OCI-LY7 (cell line): ENCODE measurements around the gene SCUBE2. TPM values are rescaled to one million over a fixed set of nuclear protein-coding genes. Genes with fewer than 3 reads are reported as not detected.

Source experiments
- BruUV-seq: library from RNA; stranded (reverse); fragments of 400-500 nt; replicated peaks from 2 replicates; lab custom pipeline; 2021; lab: Mats Ljungman, UMichigan
- CTCF ChIA-PET: fragments of 300-600 bp; sonication (Branson Sonifier 250); formaldehyde crosslinking; loops from one replicate; lab custom pipeline; 2022; ENCODE audit warnings: antibody characterized with exemption; ENCODE audit not compliant: unreplicated experiment; lab: Charles Lee
- POLR2A ChIA-PET: fragments of 300-600 bp; sonication (Branson Sonifier 250); formaldehyde crosslinking; loops from one replicate; lab custom pipeline; 2022; ENCODE audit warnings: antibody characterized with exemption; lab: Charles Lee
- DNase-seq: peaks from one replicate; pipeline ENCODE4 v3.0.0-alpha.2; 2015; ENCODE audit warnings: low spot score
- H2AFZ ChIP-seq: fragments of 200-600 bp; sonication (generic), shearing (Covaris generic); 2 replicates; pipeline ENCODE4 v1.6.1; 2014; ENCODE audit warnings: mild to moderate bottlenecking, antibody characterized with exemption, low read length, moderate library complexity
- H3K27ac ChIP-seq: fragments of 200-600 bp; sonication (generic); 2 replicates; pipeline ENCODE4 v1.5.1; 2014; ENCODE audit warnings: mixed run types, low read depth, mild to moderate bottlenecking, moderate library complexity, low read length, inconsistent platforms; ENCODE audit not compliant: poor library complexity, severe bottlenecking
- H3K36me3 ChIP-seq: fragments of 200-600 bp; sonication (generic); 2 replicates; pipeline ENCODE4 v1.6.1; 2014; ENCODE audit warnings: mild to moderate bottlenecking, antibody characterized with exemption, low read length, moderate library complexity, mixed read lengths; ENCODE audit not compliant: insufficient read depth
- H3K4me1 ChIP-seq: fragments of 200-600 bp; sonication (generic); 2 replicates; pipeline ENCODE4 v1.5.1; 2014; ENCODE audit warnings: mild to moderate bottlenecking, low read length; ENCODE audit not compliant: insufficient read depth, poor library complexity, severe bottlenecking
- H3K4me2 ChIP-seq: fragments of 200-600 bp; sonication (generic); 2 replicates; pipeline ENCODE4 v1.6.1; 2014; ENCODE audit warnings: mild to moderate bottlenecking, low read length
- H3K4me3 ChIP-seq: fragments of 200-600 bp; sonication (generic); 2 replicates; pipeline ENCODE4 v1.5.1; 2014; ENCODE audit warnings: mild to moderate bottlenecking, low read depth, low read length; ENCODE audit not compliant: poor library complexity, severe bottlenecking
- H3K79me2 ChIP-seq: fragments of 200-600 bp; sonication (generic); 2 replicates; pipeline ENCODE4 v1.6.1; 2016; ENCODE audit warnings: low read depth, mild to moderate bottlenecking, low read length, moderate library complexity, mixed read lengths; ENCODE audit not compliant: insufficient read depth
- H3K9me2 ChIP-seq: fragments of 200-600 bp; sonication (generic); 2 replicates; pipeline ENCODE4 v1.6.1; 2016; ENCODE audit warnings: mild to moderate bottlenecking, low read length, mixed read lengths; ENCODE audit not compliant: insufficient read depth
- H3K9me3 ChIP-seq: fragments of 200-600 bp; sonication (generic); 2 replicates; pipeline ENCODE4 v1.6.1; 2014; ENCODE audit warnings: mild to moderate bottlenecking, mixed run types, low read length, mixed read lengths
- H4K20me1 ChIP-seq: fragments of 200-600 bp; sonication (generic); 2 replicates; pipeline ENCODE4 v1.6.1; 2014; ENCODE audit warnings: mild to moderate bottlenecking, antibody characterized with exemption, low read length, moderate library complexity, mixed read lengths; ENCODE audit not compliant: insufficient read depth
- CTCF ChIP-seq: fragments of 200-600 bp; sonication (generic); conservative IDR thresholded peaks from 2 replicates; pipeline ENCODE4 v1.5.1; 2014; ENCODE audit warnings: mild to moderate bottlenecking, antibody characterized with exemption, low read length, moderate library complexity, mixed read lengths
- EZH2phosphoT487 ChIP-seq: fragments of 200-600 bp; sonication (generic); IDR thresholded peaks from 2 replicates; pipeline ENCODE4 v1.6.1; 2018; ENCODE audit warnings: low read depth, borderline replicate concordance, mild to moderate bottlenecking, mixed run types, antibody characterized with exemption, low read length, moderate library complexity, mixed read lengths
- intact Hi-C: fragments of 100-400 bp; cut with micrococcal nuclease; formaldehyde crosslinking; loops from one replicate; pipeline ENCODE4 v1.10.0; 2022; ENCODE audit not compliant: unreplicated experiment
- total RNA-seq, 2 experiments: library from RNA; depleted of rRNA in 1 of 2; stranded (reverse); fragments of >200 nt in 1 of 2; shearing (Covaris generic) in 1 of 2; gene quantifications; 2 replicates each; pipeline ENCODE4 v1.2.3, GENCODE V29; 2014 to 2022

SCUBE2 gene
- total RNA-seq, 2 experiments from 2014 or later: not detected

GRCh38 chr11:9074338-9075029, 16.9 kb downstream of the SCUBE2 start:
- no peaks in the 10 kb centered on the region for H3K9me3 ChIP-seq
- H3K36me3 ChIP-seq: no peaks in the 10 kb centered on the region
- ChIA-PET CTCF (no interaction called here), POLR2A (no interaction called here)
- no peak for TF ChIP-seq EZH2phosphoT487
- TF ChIP-seq CTCF: no peak
- no peaks in the 10 kb centered on the region for H3K4me1 ChIP-seq
- intact Hi-C loops: no loop called here
- no peak overlapping the region for H2AFZ ChIP-seq
- H4K20me1 ChIP-seq: no peaks in the 10 kb centered on the region
- H3K79me2 ChIP-seq: no peaks in the 10 kb centered on the region
- H3K4me3 ChIP-seq: no peak overlapping the region
- no peak overlapping the region for H3K27ac ChIP-seq
- no peak overlapping the region for H3K4me2 ChIP-seq
- no peaks in the 10 kb centered on the region for H3K9me2 ChIP-seq
- DNase-seq: no peak
- BruUV-seq: no TSS peak

DNA sequence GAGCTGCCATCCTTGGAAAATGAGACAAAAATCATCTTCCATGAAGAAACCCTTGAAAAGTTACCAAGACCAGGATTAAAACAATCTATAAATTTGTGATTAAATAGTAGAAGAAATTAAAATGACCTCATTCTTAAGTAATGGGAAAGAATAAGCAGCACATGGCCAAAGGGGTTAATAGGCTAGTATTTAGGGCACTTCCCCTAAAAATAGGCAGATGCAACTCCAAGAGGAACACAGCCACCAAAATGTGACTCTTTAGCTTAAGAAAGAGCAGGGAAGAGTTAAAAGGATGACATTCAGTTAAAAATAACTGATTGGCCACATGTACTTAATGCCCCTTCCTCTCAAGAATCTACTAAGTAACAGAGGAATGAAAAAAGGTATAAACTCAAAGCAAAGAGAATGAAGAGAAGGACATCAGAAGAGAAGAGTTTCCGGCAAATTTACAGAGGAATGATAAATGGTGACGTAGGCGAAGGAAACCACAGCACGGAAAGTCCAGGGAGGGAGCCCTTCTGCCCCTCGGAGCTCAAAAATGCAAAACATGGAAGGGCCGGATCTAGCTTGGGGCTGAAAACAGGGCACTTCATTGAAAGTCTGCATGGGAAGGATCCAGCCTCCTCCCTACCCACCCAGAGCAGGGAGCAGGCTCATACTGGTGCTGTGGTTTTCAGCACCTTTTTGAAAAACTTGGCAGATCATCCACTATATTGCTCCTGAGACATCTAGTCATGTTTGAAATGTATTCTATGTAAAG, 17.8 kb downstream of the SCUBE2 start:
- TF ChIP-seq CTCF (no peak), EZH2phosphoT487 (no peak)
- Histone ChIP-seq H4K20me1 (no peaks in the 10 kb centered on the region), H3K9me3 (no peaks in the 10 kb centered on the region), H3K4me2 (no peak overlapping the region), H3K4me1 (no peaks in the 10 kb centered on the region), H3K79me2 (no peaks in the 10 kb centered on the region), H3K27ac (no peak overlapping the region), H3K9me2 (no peaks in the 10 kb centered on the region), H3K36me3 (no peaks in the 10 kb centered on the region), H3K4me3 (no peak overlapping the region), H2AFZ (no peak overlapping the region)
- no peak for DNase-seq
- ChIA-PET CTCF (no interaction called here), POLR2A (interaction anchor here (0.6 kb wide), 1 partner anchor 49 kb away, joined by 3 read pairs; no protein-coding TSS in a partner anchor)
- no TSS peak for BruUV-seq
- intact Hi-C loops: no loop called here
